K562 treated with DMSO at 1 percent for 48 hours (cell line): Measurements from ENCODE around the gene ZBTB34. TPM values are rescaled to one million over a fixed set of nuclear protein-coding genes. Genes with fewer than 3 reads are reported as not detected.

Experiments
- total RNA-seq: library from RNA; unstranded; fragments of 300-600 nt; gene quantifications from 2 replicates; pipeline ENCODE4 v1.2.3, GENCODE V29; 2022; ENCODE audit warnings: low replicate concordance; ENCODE audit errors: extremely low read depth

Gene ZBTB34, protein sequence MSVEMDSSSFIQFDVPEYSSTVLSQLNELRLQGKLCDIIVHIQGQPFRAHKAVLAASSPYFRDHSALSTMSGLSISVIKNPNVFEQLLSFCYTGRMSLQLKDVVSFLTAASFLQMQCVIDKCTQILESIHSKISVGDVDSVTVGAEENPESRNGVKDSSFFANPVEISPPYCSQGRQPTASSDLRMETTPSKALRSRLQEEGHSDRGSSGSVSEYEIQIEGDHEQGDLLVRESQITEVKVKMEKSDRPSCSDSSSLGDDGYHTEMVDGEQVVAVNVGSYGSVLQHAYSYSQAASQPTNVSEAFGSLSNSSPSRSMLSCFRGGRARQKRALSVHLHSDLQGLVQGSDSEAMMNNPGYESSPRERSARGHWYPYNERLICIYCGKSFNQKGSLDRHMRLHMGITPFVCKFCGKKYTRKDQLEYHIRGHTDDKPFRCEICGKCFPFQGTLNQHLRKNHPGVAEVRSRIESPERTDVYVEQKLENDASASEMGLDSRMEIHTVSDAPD
- not detected in 2 replicates for total RNA-seq

DNA sequence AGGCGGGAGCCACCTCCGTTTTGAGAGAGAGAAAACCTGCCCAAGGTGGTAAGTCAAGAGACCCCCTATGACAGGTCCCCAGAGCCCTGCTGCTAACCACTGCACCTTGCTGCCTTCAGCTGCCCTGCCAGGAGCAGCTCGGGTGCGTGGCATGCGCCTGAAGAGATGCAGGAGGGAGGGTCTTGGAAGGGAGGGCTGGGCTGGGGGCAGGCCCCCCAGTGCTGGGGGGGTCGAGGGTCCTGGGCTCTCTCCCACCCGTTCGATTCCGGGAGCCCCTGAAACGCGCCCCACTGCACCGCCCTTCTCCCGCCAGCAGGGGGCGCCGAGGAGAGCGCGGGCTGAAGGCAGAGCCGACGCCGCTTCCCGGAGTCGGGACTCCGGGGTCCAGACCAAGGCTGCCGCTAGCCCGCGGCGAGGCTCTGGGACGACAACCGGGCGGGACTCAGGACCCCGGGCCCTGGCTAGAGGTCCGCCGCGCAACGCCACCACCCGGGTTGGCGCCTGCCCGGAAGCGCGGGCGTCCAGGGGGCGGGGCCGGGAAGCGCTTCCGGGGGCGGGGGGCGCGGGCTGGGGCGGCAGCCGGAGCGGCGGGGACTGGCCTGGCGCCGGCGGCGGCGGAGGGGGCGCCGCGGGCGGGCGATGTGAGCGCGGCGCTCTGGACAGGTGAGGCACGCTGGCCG, at the start of gene ZBTB34:
Gene ZBTB34 (plus strand): TSS at position 563 of the 680 bp plus-strand sequence. CDS start 18,761 bp downstream, outside the sequence.

DNA sequence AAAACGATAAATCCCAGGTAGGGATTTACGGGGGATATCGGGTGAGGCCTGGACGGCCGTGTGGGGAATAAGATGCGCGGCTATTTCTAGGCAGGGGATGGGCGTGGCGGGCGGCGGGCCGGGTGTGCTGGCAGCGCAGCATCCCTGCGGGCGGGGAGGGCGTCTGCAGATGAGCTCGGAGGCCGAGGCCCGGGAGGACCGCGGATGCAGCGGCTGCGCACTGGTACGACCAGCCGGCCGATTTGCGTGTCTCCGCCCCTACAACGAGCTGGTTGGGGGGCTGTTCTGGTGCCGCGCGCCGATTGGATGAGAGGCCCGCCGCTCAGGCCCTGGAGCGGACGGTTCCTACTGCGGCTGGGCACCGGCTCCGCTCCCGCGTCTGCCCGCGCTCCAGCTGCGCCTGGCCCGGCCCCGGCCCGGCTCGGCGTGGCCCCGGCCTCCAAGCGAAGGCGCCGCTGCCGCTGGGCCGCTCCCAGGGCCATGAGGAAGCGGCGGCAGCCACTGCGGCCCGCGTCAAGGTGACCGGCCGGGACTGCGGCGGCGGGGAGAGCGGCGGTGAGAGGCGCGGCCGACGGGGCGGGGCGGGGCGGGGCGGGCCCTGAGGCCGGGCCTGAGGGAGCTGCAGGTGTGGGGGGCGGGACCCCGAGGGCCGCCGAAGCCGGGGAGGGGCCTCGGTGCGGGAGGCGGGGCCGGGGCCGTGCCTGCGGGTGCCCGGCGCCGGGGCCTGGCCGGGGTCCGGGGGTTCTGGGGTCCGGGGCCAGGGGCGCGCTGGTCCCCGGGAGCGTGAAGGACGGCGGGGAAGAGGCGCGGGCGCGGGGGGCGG, 54.2 kb downstream of the ZBTB34 start, which contains the start of gene RALGPS1:
Gene RALGPS1 (plus strand): TSS at position 325 of the 823 bp plus-strand sequence. CDS start 47,508 bp downstream, outside the sequence.

Other genes with a start within 250 kb of the ZBTB34 start
- gene LMX1B, start 246.7 kb upstream of the ZBTB34 start, total RNA-seq, result not detected in 2 replicates
- gene ZBTB43, start 55.6 kb upstream of the ZBTB34 start, total RNA-seq, result not detected in 2 replicates
- not detected in 2 replicates for gene RALGPS1, start 54.1 kb downstream of the ZBTB34 start, total RNA-seq